Glutamatergic neuron (in vitro differentiated cells): ENCODE data around the gene TIGD7. TPM values are rescaled to one million over a fixed set of nuclear protein-coding genes. Genes with fewer than 3 reads are reported as not detected.

Experiments used
- DNase-seq: peaks from one replicate; pipeline ENCODE4 v3.0.0; 2022
- H3K27ac Mint-ChIP-seq: one replicate; pipeline ENCODE4 v1.8.0; 2020; ENCODE audit warnings: mild to moderate bottlenecking, mixed read lengths, inconsistent platforms; ENCODE audit not compliant: unreplicated experiment
- H3K27me3 Mint-ChIP-seq: one replicate; pipeline ENCODE4 v1.8.0; 2020; ENCODE audit warnings: mild to moderate bottlenecking, moderate library complexity, mixed read lengths, inconsistent platforms; ENCODE audit not compliant: unreplicated experiment
- H3K36me3 Mint-ChIP-seq: one replicate; pipeline ENCODE4 v1.8.0; 2020; ENCODE audit warnings: mild to moderate bottlenecking, mixed read lengths, inconsistent platforms; ENCODE audit not compliant: unreplicated experiment
- H3K4me1 Mint-ChIP-seq: one replicate; pipeline ENCODE4 v1.8.0; 2020; ENCODE audit warnings: mild to moderate bottlenecking, low read depth, mixed read lengths, inconsistent platforms; ENCODE audit not compliant: unreplicated experiment
- H3K4me3 Mint-ChIP-seq: one replicate; pipeline ENCODE4 v1.8.0; 2020; ENCODE audit warnings: mild to moderate bottlenecking, mixed read lengths, inconsistent platforms; ENCODE audit not compliant: unreplicated experiment
- H3K9me3 Mint-ChIP-seq: one replicate; pipeline ENCODE4 v1.8.0; 2020; ENCODE audit warnings: mild to moderate bottlenecking, moderate library complexity, mixed read lengths, inconsistent platforms; ENCODE audit not compliant: unreplicated experiment
- CTCF ChIP-seq: fragments of 200-600 bp; sonication (generic); IDR thresholded peaks from one replicate; pipeline ENCODE4 v1.5.0; 2021; ENCODE audit not compliant: partially characterized antibody, unreplicated experiment
- total RNA-seq: library from RNA; stranded (reverse); fragmentation: NEBNext Ultra II Directional; extraction: Animal tissue kit (Norgen Biotek cat#: 25700); gene quantifications from one replicate; pipeline ENCODE4 v1.2.1, GENCODE V29; 2021; ENCODE audit not compliant: unreplicated experiment

Gene TIGD7
- total RNA-seq, 1 donor from 2014 or later = 8.6 TPM

DNA sequence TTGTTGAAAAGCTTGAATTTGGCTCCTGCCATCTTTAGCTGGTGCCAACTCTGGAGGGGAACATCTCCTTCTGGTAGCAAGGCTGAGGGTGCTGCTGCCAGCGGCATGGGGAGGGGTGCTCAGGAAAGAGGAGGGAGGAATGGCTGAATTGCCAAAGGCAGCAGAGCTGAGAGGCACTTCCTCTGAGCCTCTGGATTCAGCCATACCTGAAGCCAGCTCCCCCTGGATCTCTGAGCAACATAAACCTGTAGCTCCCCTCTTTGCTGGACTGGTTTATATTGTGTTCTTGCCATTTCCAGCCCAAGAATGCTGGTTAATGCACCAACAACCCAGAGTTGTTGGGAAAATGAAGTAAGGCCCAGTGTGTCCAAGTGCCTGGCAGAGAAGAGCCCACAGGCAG lies 56.2 kb downstream of the TIGD7 start:
- H3K27ac Mint-ChIP-seq = no peak overlapping the region
- no peaks in the 10 kb centered on the region for H3K36me3 Mint-ChIP-seq
- no peak overlapping the region for H3K4me3 Mint-ChIP-seq
- peaks cover 2% of the 10 kb centered on the region for H3K27me3 Mint-ChIP-seq
- no peak for DNase-seq
- no peak for TF ChIP-seq CTCF
- no peaks in the 10 kb centered on the region for H3K4me1 Mint-ChIP-seq
- peaks cover 1% of the 10 kb centered on the region for H3K9me3 Mint-ChIP-seq

Other genes with a start within 250 kb of the TIGD7 start
- gene IL32, start 239.8 kb downstream of the TIGD7 start, total RNA-seq = 1.3 TPM
- gene ZSCAN10, start 206.1 kb downstream of the TIGD7 start, total RNA-seq = 0.74 TPM
- gene ZNF205, start 192.8 kb downstream of the TIGD7 start, total RNA-seq = 31.6 TPM
- gene ZNF213, start 170.4 kb downstream of the TIGD7 start, total RNA-seq = 18.7 TPM
- not detected for gene OR1F1, start 117.2 kb downstream of the TIGD7 start, total RNA-seq
- gene ZNF200, start 70.3 kb downstream of the TIGD7 start, total RNA-seq = 12.2 TPM
- gene MEFV, start 48.8 kb downstream of the TIGD7 start, total RNA-seq = not detected
- 33.1 TPM for gene ZNF263, start 21.9 kb downstream of the TIGD7 start, total RNA-seq
- 62.4 TPM for gene ZNF75A, start 67 bp upstream of the TIGD7 start, total RNA-seq
- not detected for gene OR2C1, start 50.5 kb upstream of the TIGD7 start, total RNA-seq
- gene ZSCAN32, start 95.6 kb upstream of the TIGD7 start, total RNA-seq = 14.9 TPM
- gene ZNF174, start 95.8 kb upstream of the TIGD7 start, total RNA-seq = 16.3 TPM
- 1.9 TPM for gene ZNF597, start 138.1 kb upstream of the TIGD7 start, total RNA-seq
- 69.9 TPM for gene NAA60, start 138.2 kb upstream of the TIGD7 start, total RNA-seq
- not detected for gene C16orf90, start 190.1 kb upstream of the TIGD7 start, total RNA-seq
- 15.4 TPM for gene CLUAP1, start 195.6 kb upstream of the TIGD7 start, total RNA-seq